NCI-H524 (cell line): ENCODE results near the gene MVB12B.
"Not testable (repeated sequence)": the region's sequence is repeated elsewhere in the genome, so short reads cannot be mapped to it uniquely, and the experiment has no call there.

Experiments
- DNase-seq, 2 experiments: peaks; one replicate each; lab custom pipeline; 2025; lab: John Stamatoyannopoulos, UW

MVB12B gene

GRCh38 chr9:126534431-126535186 lies 208.0 kb downstream of the MVB12B start:
- DNase-seq: no peak

DNA sequence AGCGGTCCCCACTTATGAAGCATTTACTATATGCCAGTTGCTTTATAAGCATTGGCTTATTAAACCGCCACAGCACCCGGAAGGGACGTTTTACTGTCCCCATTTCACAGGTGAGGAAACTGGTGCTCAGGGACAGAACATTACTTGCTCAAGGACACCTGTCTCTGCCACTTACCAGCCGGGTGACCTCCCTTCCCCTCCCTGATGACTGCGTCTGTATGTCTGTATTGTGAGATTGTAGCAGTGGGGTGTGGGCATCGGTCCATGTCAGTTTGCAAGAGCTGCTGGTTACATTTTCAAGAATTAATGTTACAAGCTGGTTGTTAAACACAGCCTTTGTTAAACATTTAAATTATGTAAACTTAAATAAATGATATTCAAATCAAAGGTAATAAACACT lies 209.5 kb downstream of the MVB12B start:
- no peak for DNase-seq

DNA sequence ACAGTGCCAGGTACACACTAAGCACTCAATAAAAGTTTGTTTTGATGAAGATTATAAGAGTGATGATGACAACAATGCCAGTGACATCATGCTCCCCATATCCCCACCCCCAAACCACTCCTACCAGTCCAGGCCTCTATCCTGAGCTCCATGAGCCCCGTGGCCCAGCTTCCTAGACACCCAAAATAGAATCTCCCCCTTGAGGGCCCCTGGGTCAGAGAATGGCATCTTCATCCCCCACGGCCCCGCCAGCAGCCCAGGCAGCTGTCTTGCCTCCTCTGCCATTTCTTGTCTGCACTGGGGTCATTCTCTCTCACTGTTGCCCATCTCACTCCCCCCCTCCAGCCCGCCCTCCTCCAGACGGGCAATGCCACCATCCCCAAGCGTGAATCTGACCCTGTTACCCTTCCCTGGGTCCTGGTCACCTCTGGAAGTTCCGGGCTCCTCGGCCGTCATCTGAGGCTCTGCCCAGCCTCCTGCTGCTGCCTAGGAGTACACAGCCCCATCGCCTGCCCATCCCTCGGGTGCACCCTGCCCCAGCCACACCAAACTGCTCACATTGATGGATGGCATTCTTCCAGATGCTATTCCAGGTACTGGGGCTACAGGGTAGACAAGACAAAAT lies 210.3 kb downstream of the MVB12B start:
- DNase-seq: no peak

GRCh38 chr9:126538550-126538949 lies 211.9 kb downstream of the MVB12B start:
- no peak for DNase-seq

- DNase-seq: not testable (repeated sequence)
These were observed 213.8 kb downstream of the MVB12B start for GRCh38 chr9:126540398-126540797.

DNA sequence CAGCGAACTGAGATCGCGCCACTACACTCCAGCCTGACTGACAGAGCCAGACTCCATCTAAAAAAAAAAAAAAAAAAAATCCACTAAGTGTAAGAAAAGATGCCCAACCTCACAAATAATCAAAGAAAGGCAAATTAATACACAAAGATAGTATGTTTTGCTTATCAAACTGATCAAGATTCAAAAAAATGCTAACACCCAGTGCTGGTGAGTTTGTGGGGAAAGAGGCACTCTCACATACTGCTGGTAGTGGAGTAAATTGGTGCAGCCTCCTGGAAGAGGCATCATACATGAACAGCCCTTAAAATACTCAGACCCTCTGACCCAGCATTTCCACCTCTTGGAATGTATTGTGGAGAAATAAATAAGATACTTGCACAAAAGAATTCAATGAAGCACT lies 216.9 kb downstream of the MVB12B start:
- no peak for DNase-seq

- DNase-seq: no peak
These were observed 218.5 kb downstream of the MVB12B start for GRCh38 chr9:126545106-126545505.

DNA sequence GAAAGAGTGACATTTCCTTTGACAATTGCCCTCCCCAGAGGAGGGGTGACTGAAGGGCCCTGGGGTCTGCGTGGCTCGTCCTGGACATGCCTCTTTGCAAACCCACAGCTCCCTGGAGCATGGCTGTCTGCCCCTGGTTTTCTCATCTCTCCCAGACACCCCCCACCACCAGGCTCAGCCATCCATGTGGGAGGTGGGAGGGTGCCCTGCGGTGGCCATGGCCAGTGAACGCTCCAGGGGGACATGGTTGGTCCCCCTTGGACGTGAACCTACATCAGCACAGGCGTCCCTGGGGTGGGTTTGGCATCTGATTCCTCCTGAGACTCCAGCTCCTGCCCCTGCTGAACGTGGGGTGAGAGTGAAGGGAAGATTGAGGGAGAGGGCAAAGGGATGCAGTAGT lies 219.4 kb downstream of the MVB12B start:
- no peak for DNase-seq

GRCh38 chr9:126548312-126548711 lies 221.7 kb downstream of the MVB12B start:
- no peak for DNase-seq

GRCh38 chr9:126549246-126550006 lies 222.8 kb downstream of the MVB12B start:
- DNase-seq: peak in 1 of 2 experiments; percentile 51

DNA sequence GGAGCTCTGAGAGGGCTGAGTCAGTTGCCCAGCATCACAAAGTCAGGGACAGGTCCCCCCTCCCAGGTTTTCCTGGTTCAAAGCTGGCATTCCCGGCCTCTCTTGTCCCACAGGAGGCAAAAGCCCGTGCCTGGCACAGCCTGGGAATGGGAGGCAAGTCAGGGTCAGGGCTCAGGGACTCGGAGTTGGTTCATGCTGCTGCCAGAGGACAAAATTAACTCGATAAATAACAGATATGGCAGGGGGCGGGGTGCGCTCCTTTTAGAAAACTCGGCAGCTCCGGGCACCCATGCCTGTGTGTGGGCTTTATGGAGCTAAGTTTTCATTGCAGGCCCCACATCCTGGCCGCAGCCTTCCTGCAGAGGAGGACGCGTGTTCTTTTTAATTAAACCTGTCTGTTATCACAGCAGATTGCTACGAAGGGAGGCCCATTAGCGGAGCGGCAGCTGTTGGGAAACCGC lies 224.3 kb downstream of the MVB12B start:
- DNase-seq: peak in 1 of 2 experiments; percentile 52

GRCh38 chr9:126551812-126552211 lies 225.2 kb downstream of the MVB12B start:
- DNase-seq: no peak

DNA sequence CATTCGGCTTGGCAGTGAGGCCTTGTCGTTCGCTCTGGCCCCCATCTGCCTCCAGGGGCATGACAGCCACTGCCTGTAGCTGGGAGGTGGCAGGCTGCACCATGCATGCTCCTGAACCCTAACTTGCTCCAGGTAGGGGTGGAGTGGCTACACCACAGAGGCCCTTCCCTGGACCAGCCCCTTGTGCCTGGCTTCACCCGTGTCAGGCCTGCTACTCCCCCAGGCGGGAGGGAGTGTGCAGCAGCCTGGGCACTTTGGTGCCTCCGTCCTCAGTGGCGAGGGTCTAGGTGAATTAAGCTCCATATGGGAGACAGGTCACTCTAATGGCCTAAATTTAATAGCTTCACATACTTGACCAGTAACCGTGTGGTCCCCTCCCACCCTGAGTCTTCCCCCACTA lies 227.7 kb downstream of the MVB12B start:
- DNase-seq: no peak

- not testable (repeated sequence) for DNase-seq
These were observed 228.8 kb downstream of the MVB12B start for GRCh38 chr9:126555421-126555820.
